ENCODE data around the gene NPAS2. TPM values are rescaled to one million over a fixed set of nuclear protein-coding genes. Genes with fewer than 3 reads are reported as not detected.

The NPAS2 gene
- total RNA-seq, 6 donors from 2014 or later = 13.8 to 52.5 (median 23.0) TPM

- TF ChIP-seq POLR2A (IDR thresholded peaks at IDR 0.05) (no peak), CTCF (IDR thresholded peaks at IDR 0.05) (no peak), EP300 (IDR thresholded peaks at IDR 0.05) (no peak), POLR2AphosphoS5 (IDR thresholded peaks at IDR 0.05) (no peak)
- 87 to 94% methylated on average over 4 to 6 of the region's 6 CpGs for WGBS, 2 donors
- H3K27ac ChIP-seq = no peak overlapping the region
- DNase-seq = no peak
- no peaks in the 10 kb centered on the region for H3K9me3 ChIP-seq
- no peaks in the 10 kb centered on the region for H3K36me3 ChIP-seq
- H3K27me3 ChIP-seq = no peaks in the 10 kb centered on the region
- H3K4me1 ChIP-seq = no peaks in the 10 kb centered on the region
- ATAC-seq (ENCODE audit: low FRiP score in 2 of 2) = peak in 1 of 2 donors; percentile 16
- no peak overlapping the region for H3K4me3 ChIP-seq
Observed at GRCh38 chr2:100893392-100894104, 73.6 kb downstream of the NPAS2 start.

- H3K9me3 ChIP-seq = no peaks in the 10 kb centered on the region
- no peaks in the 10 kb centered on the region for H3K4me1 ChIP-seq
- WGBS, 2 donors = 56 to 67% methylated on average over 5 of the region's 5 CpGs
- TF ChIP-seq EP300 (IDR thresholded peaks at IDR 0.05) = no peak
- no peak for TF ChIP-seq POLR2A (IDR thresholded peaks at IDR 0.05)
- TF ChIP-seq CTCF (IDR thresholded peaks at IDR 0.05) = no peak
- no peak for TF ChIP-seq POLR2AphosphoS5 (IDR thresholded peaks at IDR 0.05)
- ATAC-seq (ENCODE audit: low FRiP score in 2 of 2) (no peak), DNase-seq (no peak)
- no peaks in the 10 kb centered on the region for H3K27me3 ChIP-seq
- H3K36me3 ChIP-seq = no peaks in the 10 kb centered on the region
- no peak overlapping the region for H3K4me3 ChIP-seq
- H3K27ac ChIP-seq = no peak overlapping the region
Observed at GRCh38 chr2:100894105-100894795, 74.3 kb downstream of the NPAS2 start.

GRCh38 chr2:100894796-100895156, 74.8 kb downstream of the NPAS2 start:
- ATAC-seq (ENCODE audit: low FRiP score in 2 of 2) = no peak

GRCh38 chr2:100895402-100895801, 75.5 kb downstream of the NPAS2 start:
- Histone ChIP-seq H3K9me3 (no peaks in the 10 kb centered on the region), H3K36me3 (no peaks in the 10 kb centered on the region), H3K4me1 (no peaks in the 10 kb centered on the region), H3K27ac (no peak overlapping the region), H3K4me3 (no peak overlapping the region), H3K27me3 (no peaks in the 10 kb centered on the region)
- no peak for TF ChIP-seq CTCF (IDR thresholded peaks at IDR 0.05)
- TF ChIP-seq POLR2A (IDR thresholded peaks at IDR 0.05) = no peak
- no peak for TF ChIP-seq EP300 (IDR thresholded peaks at IDR 0.05)
- no peak for TF ChIP-seq POLR2AphosphoS5 (IDR thresholded peaks at IDR 0.05)
- peak in 1 of 2 donors; percentile 21 for ATAC-seq (ENCODE audit: low FRiP score in 2 of 2)
- DNase-seq = no peak
- 70 to 79% methylated on average over 2 to 3 of the region's 3 CpGs for WGBS, 2 donors

More at GRCh38 chr2:100894796-100895156, 74.8 kb downstream of the NPAS2 start:
- H3K4me1 ChIP-seq = no peaks in the 10 kb centered on the region
- DNase-seq = no peak
- no peaks in the 10 kb centered on the region for H3K9me3 ChIP-seq
- TF ChIP-seq POLR2A (IDR thresholded peaks at IDR 0.05) = no peak
- TF ChIP-seq EP300 (IDR thresholded peaks at IDR 0.05) = no peak
- no peak for TF ChIP-seq POLR2AphosphoS5 (IDR thresholded peaks at IDR 0.05)
- no peak for TF ChIP-seq CTCF (IDR thresholded peaks at IDR 0.05)
- WGBS, 2 donors = 98 to 99% methylated on average over 4 of the region's 4 CpGs
- H3K27me3 ChIP-seq = no peaks in the 10 kb centered on the region
- H3K27ac ChIP-seq = no peak overlapping the region
- no peak overlapping the region for H3K4me3 ChIP-seq
- no peaks in the 10 kb centered on the region for H3K36me3 ChIP-seq

All from upper lobe of left lung (tissue), 6 donors.